Nephron progenitor cell (in vitro differentiated cells): ENCODE measurements around the gene CCNY.
A peak's percentile ranks its signal among the peaks of the same experiment; 100 is the strongest.

Experiments
- DNase-seq: peaks from one replicate; pipeline ENCODE4 v3.0.0; 2021
- H3K27ac Mint-ChIP-seq: 2 replicates; pipeline ENCODE4 v1.8.0; 2021; ENCODE audit warnings: mild to moderate bottlenecking, moderate library complexity, mixed read lengths
- H3K27me3 Mint-ChIP-seq: 2 replicates; pipeline ENCODE4 v1.8.0; 2021; ENCODE audit warnings: mild to moderate bottlenecking, low read depth, mixed read lengths; ENCODE audit not compliant: poor library complexity
- H3K36me3 Mint-ChIP-seq: 2 replicates; pipeline ENCODE4 v1.8.0; 2021; ENCODE audit warnings: low read depth, mixed read lengths
- H3K4me1 Mint-ChIP-seq: 2 replicates; pipeline ENCODE4 v1.8.0; 2021; ENCODE audit warnings: mixed read lengths
- H3K4me3 Mint-ChIP-seq: 2 replicates; pipeline ENCODE4 v1.8.0; 2021; ENCODE audit warnings: mild to moderate bottlenecking, moderate library complexity, mixed read lengths
- H3K9me3 Mint-ChIP-seq: 2 replicates; pipeline ENCODE4 v1.8.0; 2021; ENCODE audit warnings: mild to moderate bottlenecking, moderate library complexity, mixed read lengths
- CTCF ChIP-seq: fragments of 200-600 bp; sonication (generic); IDR thresholded peaks from 2 replicates; pipeline ENCODE4 v1.5.0; 2021; ENCODE audit warnings: antibody characterized with exemption

CCNY gene

GRCh38 chr10:35594115-35595079 lies 258.1 kb downstream of the CCNY start:
- H3K27me3 Mint-ChIP-seq: peaks cover 11% of the 10 kb centered on the region
- peaks cover 21% of the 10 kb centered on the region for H3K9me3 Mint-ChIP-seq
- no peak overlapping the region for H3K4me3 Mint-ChIP-seq
- peaks cover 5% of the 10 kb centered on the region for H3K4me1 Mint-ChIP-seq
- TF ChIP-seq CTCF: no peak
- H3K27ac Mint-ChIP-seq: no peak overlapping the region
- no peak for DNase-seq
- H3K36me3 Mint-ChIP-seq: no peaks in the 10 kb centered on the region

- H3K4me3 Mint-ChIP-seq: no peak overlapping the region
- no peak overlapping the region for H3K27ac Mint-ChIP-seq
- DNase-seq: no peak
- H3K36me3 Mint-ChIP-seq: no peaks in the 10 kb centered on the region
- H3K9me3 Mint-ChIP-seq: peaks cover 22% of the 10 kb centered on the region
- peaks cover 5% of the 10 kb centered on the region for H3K4me1 Mint-ChIP-seq
- no peak for TF ChIP-seq CTCF
- peaks cover 15% of the 10 kb centered on the region for H3K27me3 Mint-ChIP-seq
These were observed 258.8 kb downstream of the CCNY start for GRCh38 chr10:35595106-35595505.

GRCh38 chr10:35598379-35598778 lies 262.1 kb downstream of the CCNY start:
- Mint-ChIP-seq H3K27me3 (peaks cover 20% of the 10 kb centered on the region), H3K9me3 (peaks cover 14% of the 10 kb centered on the region), H3K27ac (no peak overlapping the region), H3K4me3 (no peak overlapping the region), H3K36me3 (no peaks in the 10 kb centered on the region), H3K4me1 (peaks cover 5% of the 10 kb centered on the region)
- peak; percentile 15 for TF ChIP-seq CTCF
- no peak for DNase-seq

GRCh38 chr10:35600193-35600592 lies 263.9 kb downstream of the CCNY start:
- Mint-ChIP-seq H3K9me3 (peaks cover 16% of the 10 kb centered on the region), H3K4me1 (no peaks in the 10 kb centered on the region), H3K36me3 (no peaks in the 10 kb centered on the region), H3K27me3 (peaks cover 20% of the 10 kb centered on the region), H3K4me3 (no peak overlapping the region), H3K27ac (no peak overlapping the region)
- DNase-seq: no peak
- TF ChIP-seq CTCF: no peak

GRCh38 chr10:35605191-35605590 lies 268.9 kb downstream of the CCNY start, which contains the start of gene GJD4:
Gene GJD4 (plus strand): TSS chr10:35605341. CDS start chr10:35605568, 227 bp downstream.
- H3K4me1 Mint-ChIP-seq: no peaks in the 10 kb centered on the region
- no peak within 1 kb of the TSS for H3K27ac Mint-ChIP-seq
- H3K4me3 Mint-ChIP-seq: no peak within 1 kb of the TSS
- DNase-seq: no peak
- TF ChIP-seq CTCF: no peak
- no peaks in the 10 kb centered on the region for H3K36me3 Mint-ChIP-seq
- peaks cover 8% of the 10 kb centered on the region for H3K27me3 Mint-ChIP-seq
- peaks cover 21% of the 10 kb centered on the region for H3K9me3 Mint-ChIP-seq
